Stimulated activated CD8-positive, alpha-beta memory T cell treated with anti-CD3 and anti-CD28 coated beads, Interleukin-15, amount 100 ng/mL, for 4 hours (primary cell): ENCODE data around the gene TBC1D2B.
A peak's percentile ranks its signal among the peaks of the same experiment; 100 is the strongest.

Experiments used
- DNase-seq, 2 donors: peaks; one replicate each; pipeline ENCODE4 v3.0.0-alpha.2; 2020; ENCODE audit warnings: low read depth in 2 of 2

The TBC1D2B gene

DNA sequence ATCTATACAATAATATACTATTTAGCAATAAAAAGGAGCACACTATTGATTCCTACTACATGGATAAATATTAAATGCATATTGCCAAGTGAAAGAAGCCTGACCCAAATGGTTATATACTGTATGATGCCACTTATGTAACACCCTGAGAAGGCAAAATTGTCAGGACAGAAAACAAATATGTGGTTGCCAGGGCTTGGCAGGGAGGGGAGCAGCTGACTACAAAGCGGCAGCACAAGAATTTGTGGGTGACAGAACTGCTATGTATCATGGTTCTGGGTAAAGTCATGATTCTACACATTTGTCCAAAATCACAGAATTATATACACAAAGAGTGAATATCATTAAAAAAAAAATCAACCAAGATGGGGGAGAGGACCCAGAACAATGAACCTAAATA is 22.5 kb downstream of the TBC1D2B start:
- DNase-seq: no peak

DNA sequence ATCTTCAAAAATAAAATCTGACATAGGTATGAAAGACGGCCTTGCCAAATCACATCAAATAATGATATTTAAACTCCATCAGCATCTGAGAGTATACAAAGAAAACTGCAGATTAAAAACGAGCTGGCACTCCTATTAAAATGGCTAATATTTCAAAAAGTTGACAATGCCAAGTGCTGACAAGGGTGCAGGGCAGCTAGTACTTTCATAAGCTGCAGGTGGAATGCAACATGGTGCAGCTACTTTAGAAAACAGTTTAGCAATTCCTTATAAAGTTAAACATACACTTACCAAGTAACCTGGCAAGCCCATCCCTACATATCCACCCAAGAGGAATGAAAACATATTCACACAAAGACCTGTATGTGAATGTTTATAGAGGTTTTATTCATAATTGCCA is 23.0 kb downstream of the TBC1D2B start:
- no peak for DNase-seq

DNA sequence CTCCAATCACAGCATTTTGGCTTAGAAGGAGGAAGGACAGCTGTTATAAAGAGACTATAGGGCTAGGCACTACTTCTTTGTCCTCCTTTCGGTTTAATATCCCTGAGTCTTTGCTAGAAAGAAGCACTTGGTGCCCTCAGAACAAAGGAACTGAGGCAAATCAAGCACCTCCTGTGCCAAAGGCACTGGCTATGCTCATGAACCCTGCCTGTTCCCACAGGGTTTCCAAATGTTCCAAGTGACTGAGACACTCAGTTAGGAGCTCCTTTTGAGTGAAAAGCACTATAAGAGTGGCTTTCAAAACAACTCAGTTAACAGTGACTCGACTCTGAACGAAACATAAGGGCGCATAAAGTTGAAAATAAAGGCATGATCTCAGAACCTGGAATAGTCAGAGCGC is 25.0 kb downstream of the TBC1D2B start:
- no peak for DNase-seq

DNA sequence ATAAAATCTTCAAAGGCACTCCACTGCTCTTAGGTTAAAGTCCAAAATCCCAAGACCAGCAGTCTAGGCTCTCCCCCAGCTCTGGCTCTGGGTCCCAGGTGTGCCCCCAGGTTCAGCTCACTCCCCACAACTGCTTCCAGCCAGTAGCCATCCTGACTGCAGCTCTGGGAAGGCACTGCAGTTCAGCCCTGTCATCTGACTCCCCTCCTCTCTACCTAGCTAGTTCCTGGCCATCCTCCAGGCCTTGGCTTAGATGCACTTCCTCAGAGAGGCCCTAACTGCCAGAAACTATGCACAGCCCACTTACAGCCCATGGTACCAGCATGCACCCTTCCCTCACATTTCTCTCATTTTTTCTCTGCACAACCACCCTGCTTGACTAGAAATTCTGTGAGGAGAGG is 25.5 kb downstream of the TBC1D2B start:
- DNase-seq: no peak

DNA sequence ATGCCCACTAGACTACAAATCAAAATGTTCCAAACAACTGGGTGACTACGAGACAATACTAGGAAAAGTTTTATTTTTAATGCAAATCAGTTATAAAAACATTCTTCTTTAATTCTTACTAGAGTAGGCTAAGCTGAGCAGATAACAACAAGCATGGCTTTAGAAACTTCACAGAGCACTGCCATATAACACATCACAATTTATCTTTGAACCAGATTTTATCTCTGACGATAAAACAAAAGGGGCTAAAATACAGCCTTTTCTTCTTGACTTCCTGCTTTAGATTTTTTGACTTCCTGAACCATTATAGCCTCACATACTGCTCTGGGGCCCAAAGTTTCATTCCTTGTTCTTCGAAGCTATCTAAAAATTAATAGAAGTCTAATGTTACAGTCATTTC is 25.9 kb downstream of the TBC1D2B start:
- no peak for DNase-seq

DNA sequence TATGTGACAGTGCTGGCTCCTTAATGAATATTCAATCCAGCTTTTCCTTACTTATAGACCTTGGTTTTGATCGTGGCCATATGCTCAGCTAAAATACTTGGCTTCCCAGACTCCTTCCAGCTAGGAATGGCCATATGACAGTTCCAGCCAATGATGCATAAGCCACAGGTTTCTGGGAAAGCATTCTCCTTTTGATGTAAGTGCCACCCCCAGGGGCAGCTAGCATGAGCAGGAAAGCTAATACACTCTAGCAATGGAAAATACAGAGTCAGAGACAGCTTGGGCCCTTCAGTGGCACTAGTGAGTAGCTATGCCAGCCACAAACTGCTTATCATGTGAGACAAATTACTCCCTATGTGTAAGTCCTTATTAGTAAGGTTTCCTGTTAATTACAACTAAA is 26.7 kb downstream of the TBC1D2B start:
- no peak for DNase-seq

DNA sequence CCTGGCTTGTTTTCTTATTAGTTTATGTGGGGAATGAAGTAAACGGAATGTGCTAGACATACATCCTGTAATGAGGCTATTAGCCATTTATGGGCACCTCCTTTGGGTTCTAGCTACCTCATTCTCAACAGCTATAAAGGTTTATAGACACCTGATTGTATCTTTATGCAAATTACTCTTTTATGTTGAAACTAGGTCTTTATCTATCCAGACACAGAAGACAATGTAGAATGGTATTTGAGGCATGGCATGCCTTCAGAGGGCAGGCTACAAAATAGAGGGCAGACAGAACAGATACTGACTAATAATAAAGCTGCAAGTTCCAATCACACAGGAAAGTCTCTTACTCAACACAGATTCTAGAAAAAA is 27.1 kb downstream of the TBC1D2B start:
- no peak for DNase-seq

DNA sequence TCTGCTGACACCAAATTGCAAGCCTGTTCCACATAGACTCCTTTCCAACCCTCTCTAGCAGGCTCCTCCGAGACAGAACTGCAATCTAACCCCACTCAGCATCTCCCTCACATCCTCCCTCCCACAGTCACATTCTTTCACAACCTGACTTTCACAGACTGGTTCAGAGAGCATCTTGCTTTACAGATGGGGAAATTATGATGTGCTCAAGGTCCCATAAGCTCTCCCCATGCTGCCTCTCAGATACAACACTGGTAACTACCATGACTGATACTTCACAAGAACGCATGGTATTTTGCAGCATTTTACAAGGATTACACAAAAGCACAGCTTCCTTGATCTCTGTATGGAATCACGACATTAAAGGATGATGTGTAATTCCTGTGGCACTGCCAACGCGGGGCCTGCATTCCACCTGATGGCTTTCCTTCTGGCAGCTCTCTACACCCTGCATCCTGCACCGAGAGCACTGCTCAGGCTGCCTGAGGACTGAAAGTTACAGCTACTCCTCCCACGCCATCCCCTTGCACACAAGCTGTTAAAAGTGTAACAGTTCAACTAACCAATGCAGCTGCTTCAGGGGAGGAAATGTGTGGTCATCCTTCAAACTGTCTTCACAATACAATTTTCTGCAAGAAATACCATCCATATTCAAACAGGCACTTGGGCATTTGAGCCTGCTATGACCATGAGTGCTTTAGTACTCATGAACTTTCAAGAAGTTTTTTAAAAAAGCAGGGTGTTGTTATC is 27.6 kb downstream of the TBC1D2B start:
- DNase-seq: peak in 1 of 2 donors; percentile 51

DNA sequence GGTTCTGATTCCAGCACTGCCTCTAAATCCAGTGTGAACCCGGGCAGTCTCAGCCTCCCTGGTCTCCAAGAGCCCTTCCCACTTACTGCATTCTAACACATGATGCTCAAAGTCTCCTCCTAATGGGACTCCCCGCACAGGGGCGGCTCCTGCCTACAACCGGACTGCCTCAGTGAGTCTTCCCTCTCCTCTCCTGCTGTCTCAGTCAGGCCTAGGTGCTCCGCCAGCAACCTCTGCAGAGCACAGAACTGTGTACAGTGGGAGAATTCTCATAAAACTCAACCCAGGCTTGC is 28.9 kb downstream of the TBC1D2B start:
- DNase-seq: no peak

DNA sequence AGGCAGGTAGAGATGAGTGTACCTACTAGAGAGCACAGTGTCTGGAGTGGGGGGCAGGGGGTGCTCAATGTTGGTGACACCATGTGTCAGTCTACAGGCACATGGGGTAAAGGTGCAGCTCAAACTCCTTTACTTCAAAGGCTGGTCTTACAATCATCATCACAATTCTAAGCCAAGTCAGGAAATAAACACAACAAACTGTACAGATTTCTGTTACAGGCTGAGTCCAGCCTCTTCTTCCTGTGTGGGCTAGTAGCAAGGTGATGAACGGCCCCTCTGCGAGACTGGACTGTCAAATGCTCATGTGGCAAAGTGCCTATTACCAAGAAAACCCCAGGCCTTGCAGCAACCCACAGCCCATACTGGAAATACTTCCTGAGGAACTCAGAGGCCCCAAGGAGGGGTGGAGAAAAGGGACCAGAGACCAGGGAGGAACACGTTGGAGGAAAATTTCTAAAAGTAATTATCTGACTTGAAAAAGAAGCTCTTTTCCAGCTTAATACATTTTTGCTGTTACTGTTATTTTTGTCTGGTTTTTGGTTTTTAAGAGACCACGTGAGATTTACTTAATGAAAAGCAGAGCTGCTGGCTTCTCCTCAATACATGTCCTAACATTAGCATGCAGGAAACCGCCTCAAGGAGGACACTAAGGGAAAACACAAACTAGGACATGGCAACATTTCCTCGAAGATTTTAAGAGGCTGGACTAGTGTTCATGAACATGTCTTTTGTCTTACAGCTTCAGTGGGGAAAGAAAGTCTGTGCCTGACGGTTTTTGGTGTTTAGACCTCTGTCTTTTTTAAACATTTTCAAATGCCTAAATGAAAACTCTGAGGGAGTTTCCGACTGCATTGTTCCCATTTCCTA is 29.5 kb downstream of the TBC1D2B start:
- DNase-seq: no peak

DNA sequence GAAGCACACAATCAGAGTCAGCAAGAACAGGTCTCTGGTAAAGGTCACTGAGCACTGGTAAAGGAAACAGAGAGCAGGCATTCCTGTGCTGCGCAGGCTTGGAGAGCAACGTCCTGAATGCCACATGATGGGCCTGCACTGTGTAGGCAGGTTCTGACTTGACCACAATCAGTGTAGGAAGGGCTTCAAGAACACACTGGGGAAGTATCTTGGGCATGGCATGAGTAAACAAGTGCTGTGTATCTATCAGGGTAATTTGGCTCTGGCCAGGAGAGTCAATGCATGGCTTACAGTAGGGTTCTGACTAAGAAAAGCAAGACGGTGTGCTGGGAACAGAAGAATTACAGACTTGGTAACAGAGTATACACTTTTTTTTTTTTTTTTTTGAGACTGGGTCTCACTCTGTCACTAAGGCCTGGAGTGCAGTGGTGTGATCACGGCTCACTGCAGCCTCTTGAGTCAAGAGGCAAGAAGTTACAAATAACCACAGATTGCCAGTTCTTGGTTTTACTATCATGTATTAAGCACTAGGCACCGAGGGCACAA is 30.6 kb downstream of the TBC1D2B start:
- DNase-seq: no peak

DNA sequence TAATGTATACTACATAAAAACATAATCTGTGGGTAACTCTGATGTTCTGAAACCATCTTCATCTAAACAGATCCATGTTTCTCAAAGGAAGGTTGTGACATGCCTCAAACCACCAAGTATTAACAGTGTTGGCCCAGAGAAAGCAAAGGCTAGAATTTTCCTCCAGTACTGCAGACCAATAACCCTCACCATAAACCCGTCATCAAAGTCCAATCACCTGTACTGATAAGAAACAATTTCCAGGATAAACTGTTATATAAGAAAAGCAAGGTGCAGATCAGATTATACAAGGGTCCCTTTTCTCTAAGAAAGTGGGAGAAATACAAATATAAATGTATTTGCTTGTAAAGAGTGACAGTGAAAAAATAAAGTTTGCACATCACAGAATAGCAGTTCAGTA is 32.3 kb downstream of the TBC1D2B start:
- DNase-seq: no peak

DNA sequence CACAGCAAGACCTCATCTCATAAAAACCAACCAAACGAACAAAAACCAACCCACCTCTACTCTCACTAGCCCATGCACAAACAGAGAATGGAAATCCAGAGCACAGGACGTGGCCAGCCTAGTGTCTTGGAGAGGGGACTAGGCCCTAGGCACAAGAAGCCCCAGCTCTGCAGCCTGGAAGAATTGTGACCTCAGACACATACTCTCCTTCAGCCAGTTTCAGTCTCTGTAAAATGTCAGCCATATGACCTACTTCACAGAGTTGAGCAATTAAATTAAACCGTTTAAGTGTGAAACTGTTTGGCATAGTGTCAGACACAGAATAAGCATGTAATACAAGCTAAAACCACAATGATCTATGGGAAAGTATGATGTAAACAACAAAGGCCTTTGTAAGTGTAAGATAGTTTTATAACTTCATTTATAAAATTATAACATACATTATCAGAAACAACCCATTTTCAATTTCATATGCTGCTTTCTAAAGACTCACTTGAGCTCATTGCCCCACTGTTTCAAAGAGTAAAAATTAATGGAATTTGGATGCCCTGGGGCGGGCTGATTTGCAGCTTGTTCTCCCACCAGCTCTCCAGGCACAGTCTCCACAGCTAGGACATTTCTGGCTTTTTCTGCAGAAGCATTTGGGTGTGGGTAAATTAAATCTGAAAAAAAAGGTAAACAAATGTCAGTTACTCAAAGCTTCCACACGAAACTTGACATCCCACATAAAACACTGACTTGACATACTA is 32.9 kb downstream of the TBC1D2B start:
- DNase-seq: no peak

DNA sequence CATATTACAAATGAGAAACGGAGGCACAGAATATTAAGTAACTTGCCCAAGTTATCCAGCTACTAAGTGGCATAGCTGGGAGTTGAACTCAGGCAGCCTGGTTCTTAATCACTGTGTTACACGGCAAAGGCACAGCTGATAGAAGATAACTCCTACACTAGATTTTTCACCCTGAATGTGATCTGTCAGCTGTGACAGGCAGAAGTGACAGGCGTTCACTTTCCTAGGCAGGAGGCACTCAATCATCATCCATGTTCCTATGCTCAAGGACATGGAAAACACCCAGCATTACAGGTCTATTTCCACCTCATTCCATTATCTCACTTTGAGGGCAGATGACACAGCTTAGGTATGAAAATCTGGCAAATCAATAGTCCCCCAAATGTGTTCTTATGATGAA is 35.6 kb downstream of the TBC1D2B start:
- DNase-seq: no peak

DNA sequence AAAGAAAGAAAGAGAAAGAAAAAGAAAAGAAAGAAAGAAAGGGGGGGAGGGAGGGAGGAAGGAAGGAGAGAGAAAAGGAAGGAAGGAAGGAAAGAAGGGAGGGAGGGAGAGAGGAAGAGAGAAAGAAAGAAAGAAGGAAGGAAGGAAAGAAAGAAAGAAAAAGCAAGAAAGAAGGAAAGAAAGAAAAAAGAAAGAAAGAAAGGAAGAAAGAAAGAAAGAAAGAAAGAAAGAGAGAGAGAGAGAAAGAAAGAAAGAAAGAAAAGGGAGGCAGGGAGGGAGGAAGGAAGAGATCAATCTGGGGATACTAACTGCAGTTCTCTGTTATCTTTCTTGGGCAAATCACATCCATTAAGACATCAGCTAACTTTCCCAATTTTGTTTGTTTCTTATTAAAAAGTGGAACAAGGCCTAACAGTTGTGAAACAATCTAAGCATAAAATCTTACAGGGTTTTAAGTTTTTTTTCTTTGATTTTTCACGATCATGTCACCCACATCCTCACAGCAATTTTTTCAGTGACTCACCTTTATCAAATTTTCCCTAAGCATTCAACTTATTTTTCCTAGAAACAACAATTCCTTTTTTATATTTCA is 36.8 kb downstream of the TBC1D2B start:
- DNase-seq: no peak

DNA sequence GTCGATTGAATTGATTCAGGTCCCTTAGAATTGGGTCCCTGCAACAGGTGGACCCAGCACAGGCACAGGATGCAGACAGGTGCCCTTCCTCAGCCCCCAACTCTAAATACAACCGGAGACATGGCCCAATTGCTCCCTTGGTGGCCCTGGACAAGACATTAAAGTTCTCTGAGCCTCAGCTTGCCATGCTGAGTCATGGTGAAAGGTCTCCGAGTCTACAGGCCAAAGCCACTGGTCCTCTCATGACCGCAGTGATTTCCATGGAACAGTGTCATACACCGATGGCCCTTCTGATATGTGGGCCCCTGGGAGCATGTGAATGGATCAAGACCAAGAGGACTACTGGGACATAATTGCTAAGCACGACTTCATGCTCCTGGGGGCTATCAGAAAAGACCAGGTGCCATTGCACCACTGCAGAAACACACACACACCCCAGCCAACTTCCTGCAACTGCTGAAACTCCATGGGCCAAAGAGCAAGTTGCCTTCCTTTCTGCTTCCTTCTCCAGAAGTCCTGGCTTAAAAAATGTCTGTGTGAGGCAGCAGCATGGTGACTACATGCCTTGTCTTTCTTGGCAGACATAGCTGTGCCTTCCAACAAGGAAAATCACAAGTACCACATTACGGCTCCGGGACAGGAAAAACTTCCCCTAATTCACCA is 38.8 kb downstream of the TBC1D2B start:
- DNase-seq: no peak

DNA sequence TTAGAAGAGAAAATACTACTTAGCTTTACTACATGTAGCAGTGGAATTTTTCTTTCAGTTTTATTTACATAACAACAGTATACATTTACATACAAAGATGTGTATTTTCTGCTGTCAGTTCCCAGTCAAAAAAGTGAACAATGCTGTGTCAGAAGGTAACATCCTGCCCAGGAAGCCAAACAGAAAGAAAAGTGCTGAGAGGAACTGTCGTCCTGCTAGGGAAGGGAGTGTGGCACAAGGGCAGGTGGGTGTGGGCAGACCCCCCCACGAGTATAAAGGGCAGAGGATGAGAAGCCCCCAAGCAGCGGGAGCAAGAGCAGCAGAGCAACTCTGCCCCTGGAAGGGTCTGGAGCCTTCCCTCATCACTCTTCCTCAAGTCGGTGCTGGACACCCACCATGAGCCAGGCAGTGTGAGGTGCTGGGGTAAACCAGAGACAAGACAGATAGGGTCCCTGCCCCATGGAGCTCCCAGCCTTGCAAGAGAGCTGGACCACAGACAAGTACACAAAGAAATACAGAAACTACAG is 39.7 kb downstream of the TBC1D2B start:
- DNase-seq: no peak

DNA sequence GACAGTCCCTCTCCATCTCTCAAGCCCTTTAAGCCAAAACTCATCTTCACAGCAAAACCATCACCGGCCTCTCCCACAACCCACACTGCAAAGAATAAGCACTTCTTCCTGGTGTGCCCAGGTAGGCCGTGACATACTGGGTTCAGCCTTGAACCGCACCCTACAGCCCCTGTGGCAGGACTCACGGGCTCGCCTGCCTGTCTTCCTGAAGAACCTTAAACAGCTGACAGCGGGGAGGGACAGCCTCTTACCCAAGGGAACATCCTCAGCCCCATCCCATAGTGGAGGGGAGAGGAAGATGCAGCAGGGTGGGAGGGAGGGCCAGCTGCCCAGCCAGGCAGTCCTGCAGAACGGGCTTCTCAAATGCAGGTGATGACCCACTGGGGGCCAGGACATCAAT is 40.2 kb downstream of the TBC1D2B start:
- no peak for DNase-seq

DNA sequence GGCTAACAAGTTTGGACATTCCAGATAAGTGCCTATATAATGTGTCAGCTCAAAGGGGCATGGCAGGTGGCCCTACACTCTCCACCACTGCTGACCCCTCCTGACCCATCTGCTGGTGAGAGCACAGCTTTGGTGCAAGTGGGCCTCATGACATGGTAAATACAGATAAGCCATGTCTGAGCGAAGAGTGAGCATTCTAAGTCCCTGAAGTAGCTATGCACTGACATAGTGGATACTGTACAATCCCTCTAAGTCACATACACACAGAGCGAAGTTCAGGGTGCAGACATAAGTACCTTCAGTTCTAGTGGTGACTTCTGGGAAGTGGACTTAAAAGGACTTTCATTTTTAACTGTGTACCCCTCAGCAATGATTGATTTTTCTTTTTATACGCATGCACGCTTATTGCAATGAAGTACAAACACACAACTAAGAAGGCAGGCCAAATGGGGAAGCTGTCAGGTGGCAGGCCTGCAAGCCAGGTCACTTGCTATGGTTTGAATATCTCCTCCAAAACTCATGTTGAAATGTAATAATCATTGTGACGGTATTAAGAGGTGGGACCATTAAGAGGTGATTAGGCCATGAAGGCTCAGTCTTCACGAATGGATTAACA is 41.5 kb downstream of the TBC1D2B start:
- no peak for DNase-seq

DNA sequence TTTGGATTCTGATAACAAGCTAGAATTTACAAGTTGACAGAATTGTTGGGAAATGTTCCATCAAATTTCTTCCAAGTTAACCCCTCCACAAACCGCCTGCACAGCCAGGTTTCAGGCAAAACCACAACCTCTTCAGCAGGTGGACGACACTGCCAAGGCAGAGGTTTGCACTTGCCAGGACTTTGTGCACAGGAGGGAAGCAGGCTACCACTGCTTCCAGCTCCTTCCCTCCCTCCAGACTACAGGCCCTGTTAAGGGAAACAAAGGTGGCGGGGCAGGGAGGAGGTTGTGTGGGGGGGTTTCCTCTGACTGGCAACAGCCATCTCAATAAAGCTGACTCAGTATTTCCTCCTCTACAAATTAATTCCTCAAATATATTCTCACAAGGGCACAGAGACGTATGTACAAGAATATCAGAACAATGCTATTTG is 42.2 kb downstream of the TBC1D2B start:
- no peak for DNase-seq
